Measurements from ENCODE around the gene LRRC46.

DNA sequence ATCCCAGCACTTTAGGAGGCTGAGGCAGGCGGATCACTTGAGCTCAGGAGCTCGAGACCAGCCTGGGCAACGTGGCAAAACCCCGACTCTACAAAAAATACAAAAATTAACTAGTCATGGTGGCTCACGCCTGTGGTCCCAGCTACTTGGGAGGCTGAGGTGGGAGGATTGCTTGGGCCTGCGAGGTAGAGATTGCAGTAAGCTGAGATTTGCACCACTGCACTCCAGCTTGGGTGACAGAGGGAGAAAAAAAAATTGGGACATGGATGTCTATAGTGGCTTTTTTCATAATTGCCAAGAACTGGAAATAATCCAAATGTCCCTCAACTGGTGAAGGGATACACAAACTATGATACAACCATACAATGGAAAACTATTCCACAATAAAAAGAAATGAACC, 38.5 kb upstream of the LRRC46 start:
- no peak for TF ChIP-seq ZNF274 (CRISPR knock-in tag; IDR thresholded peaks at IDR 0.05)
- TF ChIP-seq, protein P1, sequence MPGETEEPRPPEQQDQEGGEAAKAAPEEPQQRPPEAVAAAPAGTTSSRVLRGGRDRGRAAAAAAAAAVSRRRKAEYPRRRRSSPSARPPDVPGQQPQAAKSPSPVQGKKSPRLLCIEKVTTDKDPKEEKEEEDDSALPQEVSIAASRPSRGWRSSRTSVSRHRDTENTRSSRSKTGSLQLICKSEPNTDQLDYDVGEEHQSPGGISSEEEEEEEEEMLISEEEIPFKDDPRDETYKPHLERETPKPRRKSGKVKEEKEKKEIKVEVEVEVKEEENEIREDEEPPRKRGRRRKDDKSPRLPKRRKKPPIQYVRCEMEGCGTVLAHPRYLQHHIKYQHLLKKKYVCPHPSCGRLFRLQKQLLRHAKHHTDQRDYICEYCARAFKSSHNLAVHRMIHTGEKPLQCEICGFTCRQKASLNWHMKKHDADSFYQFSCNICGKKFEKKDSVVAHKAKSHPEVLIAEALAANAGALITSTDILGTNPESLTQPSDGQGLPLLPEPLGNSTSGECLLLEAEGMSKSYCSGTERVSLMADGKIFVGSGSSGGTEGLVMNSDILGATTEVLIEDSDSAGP (CRISPR knock-in tag; IDR thresholded peaks at IDR 0.05; ENCODE audit: borderline replicate concordance) = no peak
- TF ChIP-seq ZNF75D (CRISPR knock-in tag; IDR thresholded peaks at IDR 0.05; ENCODE audit: borderline replicate concordance) = no peak
- TF ChIP-seq ZNF292 (CRISPR knock-in tag; IDR thresholded peaks at IDR 0.05; ENCODE audit: borderline replicate concordance, low read depth) = no peak
- no peak for TF ChIP-seq ZNF296 (CRISPR knock-in tag; conservative IDR thresholded peaks at IDR 0.05)
- no peak for TF ChIP-seq ZNF207 (IDR thresholded peaks at IDR 0.05; ENCODE audit: borderline replicate concordance)
- no peak for TF ChIP-seq HMGA1 (CRISPR knock-in tag; conservative IDR thresholded peaks at IDR 0.05)
- no peak for TF ChIP-seq THYN1 (CRISPR knock-in tag; IDR thresholded peaks at IDR 0.05; ENCODE audit: borderline replicate concordance, low read depth)
- no peak for TF ChIP-seq ZNF260 (CRISPR knock-in tag; IDR thresholded peaks at IDR 0.05; ENCODE audit: borderline replicate concordance, low read depth)
- TF ChIP-seq ZNF224 (CRISPR knock-in tag; IDR thresholded peaks at IDR 0.05) = no peak
- TF ChIP-seq KLF9 (CRISPR knock-in tag; IDR thresholded peaks at IDR 0.05; ENCODE audit: low read depth) = no peak
- TF ChIP-seq SRSF9 (IDR thresholded peaks at IDR 0.05; ENCODE audit: borderline replicate concordance, insufficient read depth, low read depth, low read length, poor library complexity, severe bottlenecking) = no peak

All from HepG2 (cell line).